Gastroesophageal sphincter (tissue), 3 donors: ENCODE measurements around the gene PCDH9.

ENCODE experiments used
- CTCF ChIP-seq, 4 experiments: fragments of 200-600 bp in 2 of 4; fragments of 450-650 bp in 2 of 4; sonication (generic) in 1 of 4; IDR thresholded peaks; one replicate each; pipeline ENCODE4 v1.5.1; 2017 to 2019; ENCODE audit warnings: antibody characterized with exemption in 4 of 4, mild to moderate bottlenecking in 2 of 4, moderate library complexity in 2 of 4
- POLR2A ChIP-seq, 2 donors: fragments of 450-650 bp; IDR thresholded peaks; one replicate each; pipeline ENCODE4 v1.6.1; 2017; ENCODE audit warnings: antibody characterized with exemption in 2 of 2, mild to moderate bottlenecking in 2 of 2, moderate library complexity in 1 of 2

- TF ChIP-seq CTCF (IDR thresholded peaks at IDR 0.05) (no peak), POLR2A (IDR thresholded peaks at IDR 0.05) (no peak)
Measured at GRCh38 chr13:66446413-66446812, 783.7 kb downstream of the PCDH9 start.
